Measurements from ENCODE around the gene FBXO31.

FBXO31 gene

DNA sequence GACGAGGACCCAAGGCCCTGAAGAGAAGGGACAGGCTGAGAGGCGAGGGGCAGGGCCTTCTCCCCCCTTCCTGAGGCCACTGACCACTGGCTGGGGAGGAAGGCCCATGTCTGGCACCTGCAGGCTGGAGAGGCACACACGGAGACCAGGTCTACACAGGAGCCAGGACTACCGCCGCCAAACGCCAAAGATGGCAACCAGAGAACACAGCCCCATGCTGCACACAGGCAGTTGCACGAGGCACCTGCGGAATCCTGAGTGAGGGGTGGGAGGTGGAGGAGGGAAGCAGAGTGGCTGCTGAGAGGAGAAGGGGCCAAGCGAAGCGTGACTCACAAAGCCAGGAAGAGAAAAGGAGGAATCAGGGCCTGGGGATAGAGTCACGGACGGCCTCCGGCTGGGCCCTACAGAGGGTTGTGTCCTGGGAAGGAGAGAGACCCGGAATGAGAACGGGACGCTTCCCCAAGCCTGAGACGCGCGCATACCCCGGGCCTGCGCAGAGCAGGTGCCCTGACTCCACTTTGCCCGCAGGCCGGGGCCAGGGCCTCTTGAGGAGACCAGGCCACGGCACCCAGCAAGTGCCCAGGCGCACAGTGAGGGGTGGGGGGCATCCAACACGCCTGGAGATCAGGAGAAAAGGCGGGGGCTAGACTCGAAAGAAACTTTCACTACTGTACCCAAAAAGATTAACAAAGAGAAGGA is 37.7 kb downstream of the FBXO31 start:
- H3K4me3 ChIP-seq (ENCODE audit: low read length), result no peak overlapping the region
- TF ChIP-seq, protein P1, sequence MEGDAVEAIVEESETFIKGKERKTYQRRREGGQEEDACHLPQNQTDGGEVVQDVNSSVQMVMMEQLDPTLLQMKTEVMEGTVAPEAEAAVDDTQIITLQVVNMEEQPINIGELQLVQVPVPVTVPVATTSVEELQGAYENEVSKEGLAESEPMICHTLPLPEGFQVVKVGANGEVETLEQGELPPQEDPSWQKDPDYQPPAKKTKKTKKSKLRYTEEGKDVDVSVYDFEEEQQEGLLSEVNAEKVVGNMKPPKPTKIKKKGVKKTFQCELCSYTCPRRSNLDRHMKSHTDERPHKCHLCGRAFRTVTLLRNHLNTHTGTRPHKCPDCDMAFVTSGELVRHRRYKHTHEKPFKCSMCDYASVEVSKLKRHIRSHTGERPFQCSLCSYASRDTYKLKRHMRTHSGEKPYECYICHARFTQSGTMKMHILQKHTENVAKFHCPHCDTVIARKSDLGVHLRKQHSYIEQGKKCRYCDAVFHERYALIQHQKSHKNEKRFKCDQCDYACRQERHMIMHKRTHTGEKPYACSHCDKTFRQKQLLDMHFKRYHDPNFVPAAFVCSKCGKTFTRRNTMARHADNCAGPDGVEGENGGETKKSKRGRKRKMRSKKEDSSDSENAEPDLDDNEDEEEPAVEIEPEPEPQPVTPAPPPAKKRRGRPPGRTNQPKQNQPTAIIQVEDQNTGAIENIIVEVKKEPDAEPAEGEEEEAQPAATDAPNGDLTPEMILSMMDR (IDR thresholded peaks at IDR 0.05; ENCODE audit: insufficient read depth, low read depth, low read length, missing control alignments), result no peak
- DNase-seq (ENCODE audit: low read depth), result no peak

DNA sequence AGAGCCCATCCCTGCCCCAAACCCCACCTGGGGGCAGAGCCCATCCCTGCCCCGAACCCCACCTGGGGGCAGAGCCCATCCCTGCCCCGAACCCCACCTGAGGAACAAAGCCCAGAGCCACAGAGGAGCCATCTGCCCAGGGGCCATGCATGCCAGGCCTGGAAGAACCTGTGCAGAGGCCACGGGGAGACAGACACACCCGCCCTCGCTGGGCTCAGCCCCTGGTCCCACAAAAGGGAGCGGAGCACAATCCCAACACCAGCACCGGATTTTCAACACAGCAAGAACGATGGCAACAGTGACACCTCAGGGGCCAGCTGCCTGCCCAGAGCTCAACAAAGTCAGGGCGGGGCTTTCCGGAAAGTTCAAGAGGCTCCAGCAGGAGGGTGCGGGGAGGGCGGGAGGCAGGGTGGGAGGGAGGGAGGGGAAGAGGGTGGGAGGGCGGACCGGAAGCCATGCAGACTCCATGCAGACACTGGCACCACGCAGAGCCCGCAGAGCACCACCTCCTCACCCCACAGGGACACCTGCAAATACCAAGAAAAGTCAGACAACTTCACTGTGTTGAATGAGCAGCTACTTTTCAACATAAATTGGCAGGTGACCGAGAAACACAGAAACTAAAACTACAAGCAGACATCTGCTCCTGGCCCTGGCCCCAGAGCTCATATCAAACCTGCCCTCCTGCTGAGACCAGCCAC is 38.5 kb downstream of the FBXO31 start:
- DNase-seq (ENCODE audit: low read depth), result no peak
- TF ChIP-seq, protein P1 (IDR thresholded peaks at IDR 0.05; ENCODE audit: insufficient read depth, low read depth, low read length, missing control alignments), result no peak
- no peak overlapping the region for H3K4me3 ChIP-seq (ENCODE audit: low read length)

DNA sequence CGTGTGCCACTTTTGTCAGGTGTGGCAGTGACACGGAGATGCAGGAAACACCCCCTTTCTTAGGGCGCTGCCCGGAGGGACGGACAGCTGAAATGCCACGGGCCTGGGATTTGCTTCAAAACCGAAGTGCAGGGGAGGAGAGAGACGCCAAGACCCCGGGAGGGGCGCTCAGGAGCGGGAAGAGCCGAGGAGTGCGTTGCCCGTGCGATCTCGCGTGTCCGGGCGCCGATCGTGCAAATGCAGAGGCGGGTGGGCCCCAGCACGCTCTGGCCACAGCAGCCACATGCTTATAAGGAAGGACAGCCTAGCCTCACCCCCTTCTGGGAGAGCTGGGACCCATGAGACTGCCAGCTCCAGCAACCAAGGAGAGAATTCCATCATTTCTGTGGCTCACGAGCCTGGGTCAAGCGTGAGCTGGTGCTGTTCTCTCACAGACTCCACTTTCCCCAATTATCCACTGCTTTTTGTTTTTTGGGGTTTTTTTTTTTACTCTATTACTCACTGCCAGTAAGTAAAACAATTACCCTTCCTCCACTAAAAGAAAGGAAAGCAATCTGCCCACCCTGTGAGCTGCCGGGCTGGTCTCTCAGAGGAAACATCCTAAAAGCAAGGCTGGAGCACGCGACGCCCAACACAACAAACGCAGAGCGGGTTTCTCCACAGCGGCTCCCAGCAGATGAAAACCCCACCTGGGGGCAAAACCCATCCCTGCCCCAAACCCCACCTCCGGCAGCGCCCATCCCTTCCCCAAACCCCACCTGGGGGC is 39.2 kb downstream of the FBXO31 start:
- DNase-seq (ENCODE audit: low read depth), result no peak
- TF ChIP-seq, protein P1 (IDR thresholded peaks at IDR 0.05; ENCODE audit: insufficient read depth, low read depth, low read length, missing control alignments), result no peak
- H3K4me3 ChIP-seq (ENCODE audit: low read length), result no peak overlapping the region

DNA sequence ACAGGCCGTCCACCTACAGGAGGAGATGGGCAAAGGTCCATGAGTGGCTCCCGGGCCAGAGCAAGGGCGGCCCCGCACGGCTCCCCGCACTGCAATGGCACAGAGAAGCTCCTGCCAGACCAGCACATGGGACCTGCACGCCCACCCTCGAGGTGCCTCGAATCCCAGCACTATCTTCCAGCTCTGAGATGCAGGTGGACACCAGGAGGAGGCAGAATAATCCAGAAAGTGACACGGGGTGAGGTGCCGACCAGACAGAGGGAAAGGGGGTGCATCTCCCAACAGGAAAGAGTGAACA is 39.9 kb downstream of the FBXO31 start:
- no peak for DNase-seq (ENCODE audit: low read depth)
- TF ChIP-seq, protein P1 (IDR thresholded peaks at IDR 0.05; ENCODE audit: insufficient read depth, low read depth, low read length, missing control alignments), result no peak
- H3K4me3 ChIP-seq (ENCODE audit: low read length), result no peak overlapping the region

DNA sequence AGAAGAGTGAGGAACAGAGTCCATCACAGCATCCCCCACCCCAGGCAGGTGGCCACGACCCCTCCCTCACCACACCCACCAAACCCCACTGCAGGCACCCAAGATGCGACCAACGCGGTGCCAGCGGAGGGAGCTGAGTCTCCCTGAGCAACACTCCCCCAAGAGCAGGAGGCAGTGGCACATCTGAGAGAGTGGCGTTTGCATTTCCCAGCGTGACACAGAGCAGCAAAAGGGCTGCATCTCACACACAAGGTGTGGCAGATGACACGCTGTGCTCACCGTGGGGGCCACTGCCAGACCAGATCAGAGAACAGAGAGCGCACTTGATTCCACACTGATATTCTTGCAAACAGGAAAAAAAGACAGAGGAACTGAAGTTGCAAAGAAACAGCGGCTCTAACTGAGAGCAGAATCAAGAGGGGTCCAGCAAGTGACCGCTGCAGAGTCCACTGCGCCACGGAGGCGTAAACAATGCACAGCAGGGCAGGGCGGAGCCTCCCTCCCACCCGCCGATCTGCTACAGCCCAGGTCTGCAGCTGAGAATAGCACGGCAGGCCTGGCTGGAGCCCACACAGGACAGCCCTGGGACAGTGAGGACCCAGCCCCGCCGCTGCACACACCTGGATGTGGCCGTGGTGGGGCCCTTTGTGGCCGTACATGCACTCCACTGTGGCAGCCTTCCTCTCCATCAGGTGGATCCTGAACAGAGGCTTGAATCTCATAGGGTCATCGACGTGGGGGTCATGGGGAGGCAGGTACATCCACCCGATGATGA is 40.4 kb downstream of the FBXO31 start:
- TF ChIP-seq, protein P1 (IDR thresholded peaks at IDR 0.05; ENCODE audit: insufficient read depth, low read depth, low read length, missing control alignments), result no peak
- DNase-seq (ENCODE audit: low read depth), result no peak
- H3K4me3 ChIP-seq (ENCODE audit: low read length), result no peak overlapping the region

- no peak for DNase-seq (ENCODE audit: low read depth)
- H3K4me3 ChIP-seq (ENCODE audit: low read length), result no peak overlapping the region
- TF ChIP-seq, protein P1 (IDR thresholded peaks at IDR 0.05; ENCODE audit: insufficient read depth, low read depth, low read length, missing control alignments), result no peak
Measured at GRCh38 chr16:87342504-87342903, 41.1 kb downstream of the FBXO31 start.
